ENCODE results near the gene ARHGAP31. TPM values are rescaled to one million over a fixed set of nuclear protein-coding genes. Genes with fewer than 3 reads are reported as not detected.
A peak's percentile ranks its signal among the peaks of the same experiment; 100 is the strongest.

Gene ARHGAP31
- total RNA-seq, 1 experiment from 2014 or later: 1.2 TPM

- H3K36me3 ChIP-seq (ENCODE audit: insufficient read depth, low read length): no peaks in the 10 kb centered on the region
- no peaks in the 10 kb centered on the region; the same call in 1 of the 2 replicates for H3K9me2 ChIP-seq (replicated peaks; ENCODE audit: insufficient read depth, low read length)
- peaks cover 12% of the 10 kb centered on the region for H3K4me1 ChIP-seq (ENCODE audit: low read length)
- H3K4me3 ChIP-seq (ENCODE audit: low read length): no peak overlapping the region
- DNase-seq: no peak
- H3K4me2 ChIP-seq (ENCODE audit: low read depth, low read length, poor library complexity, severe bottlenecking): no peak overlapping the region
- H2AFZ ChIP-seq (ENCODE audit: low read length): no peak overlapping the region
- H3K79me2 ChIP-seq (ENCODE audit: low read length): no peaks in the 10 kb centered on the region
- 0 out of 2 replicates have a peak, but pooled peaks cover 2% of the 10 kb centered on the region for H3K27me3 ChIP-seq (ENCODE audit: low read length)
- H3K9ac ChIP-seq (ENCODE audit: low read length): no peak overlapping the region
- no peak overlapping the region for H3K27ac ChIP-seq (ENCODE audit: low read length)
- no peaks in the 10 kb centered on the region for H3K9me3 ChIP-seq (ENCODE audit: low read length)
- no peaks in the 10 kb centered on the region for H4K20me1 ChIP-seq (ENCODE audit: insufficient read depth, low read depth, low read length)
These were observed 48.0 kb downstream of the ARHGAP31 start for GRCh38 chr3:119342176-119342575.

DNA sequence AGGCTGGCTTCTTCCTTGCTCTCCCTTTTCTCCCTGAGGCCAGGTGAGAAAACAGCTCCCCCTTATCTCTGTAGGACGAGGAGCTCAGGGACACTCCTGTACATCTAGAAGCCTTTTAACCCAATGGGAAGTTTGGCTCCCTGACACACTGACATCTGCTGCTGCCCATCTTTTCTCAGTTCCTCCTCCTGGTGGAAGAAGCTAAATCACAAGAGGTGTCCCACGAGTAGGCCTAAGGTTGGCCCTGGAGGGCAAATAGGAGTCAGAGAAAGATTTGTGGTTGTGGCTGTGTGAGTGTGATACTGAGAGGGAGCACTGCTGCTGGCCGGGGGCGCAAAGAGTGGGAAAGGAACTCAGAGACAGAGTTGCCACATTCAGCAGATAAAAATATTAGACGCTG is 49.5 kb downstream of the ARHGAP31 start:
- H4K20me1 ChIP-seq (ENCODE audit: insufficient read depth, low read depth, low read length): no peaks in the 10 kb centered on the region
- no peak overlapping the region for H3K4me3 ChIP-seq (ENCODE audit: low read length)
- H3K9me3 ChIP-seq (ENCODE audit: low read length): no peaks in the 10 kb centered on the region
- no peaks in the 10 kb centered on the region for H3K9me2 ChIP-seq (replicated peaks; ENCODE audit: insufficient read depth, low read length)
- no peak for DNase-seq
- no peak overlapping the region for H3K27ac ChIP-seq (ENCODE audit: low read length)
- H3K79me2 ChIP-seq (ENCODE audit: low read length): no peaks in the 10 kb centered on the region
- H2AFZ ChIP-seq (ENCODE audit: low read length): no peak overlapping the region
- H3K4me1 ChIP-seq (ENCODE audit: low read length): peaks cover 12% of the 10 kb centered on the region
- H3K9ac ChIP-seq (ENCODE audit: low read length): no peak overlapping the region
- no peaks in the 10 kb centered on the region for H3K27me3 ChIP-seq (ENCODE audit: low read length)
- no peak overlapping the region for H3K4me2 ChIP-seq (ENCODE audit: low read depth, low read length, poor library complexity, severe bottlenecking)
- H3K36me3 ChIP-seq (ENCODE audit: insufficient read depth, low read length): no peaks in the 10 kb centered on the region

DNA sequence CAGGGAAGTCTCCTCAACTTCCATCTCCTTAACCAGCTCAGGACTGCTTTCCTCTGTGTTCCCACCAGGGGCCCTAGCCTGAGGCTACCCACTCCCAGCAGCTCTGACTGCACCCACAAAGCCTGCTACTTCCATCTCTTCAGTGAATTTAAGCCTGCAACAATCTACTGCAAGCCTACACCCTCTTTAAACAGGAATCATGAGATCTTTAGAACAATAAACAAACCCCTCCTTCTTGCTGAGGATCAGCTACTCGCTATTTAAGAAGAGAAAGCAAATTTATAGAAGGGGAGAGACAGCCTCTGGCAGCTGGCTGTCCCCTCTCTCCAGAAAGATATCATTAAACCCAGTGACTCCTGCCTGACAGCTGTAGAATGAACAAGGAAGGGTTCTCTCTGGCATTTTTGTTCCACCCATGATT is 51.9 kb downstream of the ARHGAP31 start:
- Histone ChIP-seq H4K20me1 (ENCODE audit: insufficient read depth, low read depth, low read length) (no peaks in the 10 kb centered on the region), H3K27ac (ENCODE audit: low read length) (no peak overlapping the region), H3K36me3 (ENCODE audit: insufficient read depth, low read length) (no peaks in the 10 kb centered on the region), H3K9me3 (ENCODE audit: low read length) (no peaks in the 10 kb centered on the region), H3K79me2 (ENCODE audit: low read length) (no peaks in the 10 kb centered on the region), H3K4me1 (ENCODE audit: low read length) (no peaks in the 10 kb centered on the region), H3K27me3 (ENCODE audit: low read length) (no peaks in the 10 kb centered on the region), H2AFZ (ENCODE audit: low read length) (no peak overlapping the region), H3K9ac (ENCODE audit: low read length) (no peak overlapping the region), H3K4me3 (ENCODE audit: low read length) (no peak overlapping the region), H3K9me2 (replicated peaks; ENCODE audit: insufficient read depth, low read length) (no peaks in the 10 kb centered on the region), H3K4me2 (ENCODE audit: low read depth, low read length, poor library complexity, severe bottlenecking) (no peak overlapping the region)
- DNase-seq: no peak

GRCh38 chr3:119347036-119347435 is 52.9 kb downstream of the ARHGAP31 start:
- Histone ChIP-seq H3K27ac (ENCODE audit: low read length) (no peak overlapping the region), H3K9me3 (ENCODE audit: low read length) (no peaks in the 10 kb centered on the region), H2AFZ (ENCODE audit: low read length) (no peak overlapping the region), H3K9ac (ENCODE audit: low read length) (no peak overlapping the region), H3K9me2 (replicated peaks; ENCODE audit: insufficient read depth, low read length) (no peaks in the 10 kb centered on the region), H3K27me3 (ENCODE audit: low read length) (no peaks in the 10 kb centered on the region), H3K36me3 (ENCODE audit: insufficient read depth, low read length) (no peaks in the 10 kb centered on the region), H3K4me1 (ENCODE audit: low read length) (peaks cover 9% of the 10 kb centered on the region; the same call in 1 of the 2 replicates), H3K4me3 (ENCODE audit: low read length) (no peak overlapping the region), H3K4me2 (ENCODE audit: low read depth, low read length, poor library complexity, severe bottlenecking) (no peak overlapping the region), H3K79me2 (ENCODE audit: low read length) (no peaks in the 10 kb centered on the region), H4K20me1 (ENCODE audit: insufficient read depth, low read depth, low read length) (no peaks in the 10 kb centered on the region)
- no peak for DNase-seq

DNA sequence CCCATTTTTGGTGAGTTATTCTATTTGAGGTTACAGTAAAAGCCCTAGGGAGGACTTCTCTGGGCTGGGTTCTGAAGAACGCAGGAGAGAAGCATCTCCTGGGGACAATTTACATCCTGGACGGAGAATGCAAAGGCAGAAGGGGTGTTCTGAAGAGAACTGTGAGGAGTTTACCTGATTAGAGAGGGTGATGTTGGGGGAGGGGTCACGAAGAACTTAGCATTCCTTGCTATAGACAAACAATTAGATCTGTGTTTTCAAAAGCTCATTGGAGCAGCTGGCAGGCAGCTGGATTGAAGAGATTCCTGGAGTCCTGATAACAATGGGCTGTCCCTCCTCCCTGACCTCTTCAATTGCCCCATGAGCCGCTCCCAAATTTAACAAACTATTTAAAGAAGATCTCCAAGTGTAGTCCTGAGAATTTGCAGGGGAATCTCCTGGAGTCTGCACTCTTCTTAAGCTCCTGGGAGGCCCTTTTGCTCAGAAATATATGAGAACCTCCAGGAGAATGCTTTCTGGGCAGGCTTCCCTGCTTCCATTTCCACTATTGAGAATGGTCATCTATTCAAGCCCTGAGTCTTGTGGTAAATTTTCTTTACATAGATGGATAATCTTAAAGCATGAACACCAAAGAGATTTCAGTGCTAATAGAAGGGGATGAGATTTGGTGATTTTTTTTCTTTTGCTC is 55.3 kb downstream of the ARHGAP31 start:
- no peaks in the 10 kb centered on the region for H3K79me2 ChIP-seq (ENCODE audit: low read length)

DNA sequence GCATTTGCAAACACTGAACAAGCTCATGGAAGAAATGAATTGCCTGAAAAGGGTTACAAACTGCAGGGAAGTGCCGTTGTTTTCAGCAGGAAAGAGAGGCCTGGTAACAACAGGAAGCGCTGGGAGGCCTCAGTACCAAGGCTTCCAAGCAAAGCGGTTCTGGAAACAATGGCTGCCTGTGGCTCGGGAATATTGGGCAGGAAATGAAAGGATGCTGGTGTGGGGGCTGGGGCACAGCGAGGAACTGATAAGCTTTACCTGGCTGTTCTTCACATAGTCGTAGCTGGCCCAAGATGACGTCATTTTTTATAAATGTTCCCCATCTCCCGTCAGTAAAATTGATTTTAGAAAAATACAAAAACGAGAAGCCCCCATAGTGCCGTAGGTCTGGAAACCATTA is 55.9 kb downstream of the ARHGAP31 start:
- H3K4me2 ChIP-seq (ENCODE audit: low read depth, low read length, poor library complexity, severe bottlenecking): no peak overlapping the region
- H3K4me3 ChIP-seq (ENCODE audit: low read length): no peak overlapping the region
- H3K9me2 ChIP-seq (replicated peaks; ENCODE audit: insufficient read depth, low read length): no peaks in the 10 kb centered on the region
- H3K27me3 ChIP-seq (ENCODE audit: low read length): no peaks in the 10 kb centered on the region
- DNase-seq: no peak
- no peaks in the 10 kb centered on the region for H4K20me1 ChIP-seq (ENCODE audit: insufficient read depth, low read depth, low read length)
- no peak overlapping the region for H3K9ac ChIP-seq (ENCODE audit: low read length)
- no peak overlapping the region for H3K27ac ChIP-seq (ENCODE audit: low read length)
- H3K9me3 ChIP-seq (ENCODE audit: low read length): no peaks in the 10 kb centered on the region
- H3K36me3 ChIP-seq (ENCODE audit: insufficient read depth, low read length): no peaks in the 10 kb centered on the region
- peaks cover 14% of the 10 kb centered on the region; the same call in 1 of the 2 replicates for H3K4me1 ChIP-seq (ENCODE audit: low read length)
- no peaks in the 10 kb centered on the region for H3K79me2 ChIP-seq (ENCODE audit: low read length)
- H2AFZ ChIP-seq (ENCODE audit: low read length): no peak overlapping the region

More for the DNA sequence above, 55.3 kb downstream of the ARHGAP31 start:
- H2AFZ ChIP-seq (ENCODE audit: low read length): no peak overlapping the region
- no peak overlapping the region for H3K4me3 ChIP-seq (ENCODE audit: low read length)
- no peak overlapping the region for H3K9ac ChIP-seq (ENCODE audit: low read length)
- H3K4me1 ChIP-seq (ENCODE audit: low read length): peaks cover 14% of the 10 kb centered on the region; the same call in 1 of the 2 replicates
- H3K9me3 ChIP-seq (ENCODE audit: low read length): no peaks in the 10 kb centered on the region
- H4K20me1 ChIP-seq (ENCODE audit: insufficient read depth, low read depth, low read length): no peaks in the 10 kb centered on the region
- H3K27me3 ChIP-seq (ENCODE audit: low read length): no peaks in the 10 kb centered on the region
- no peak for DNase-seq
- H3K36me3 ChIP-seq (ENCODE audit: insufficient read depth, low read length): no peaks in the 10 kb centered on the region
- H3K27ac ChIP-seq (ENCODE audit: low read length): no peak overlapping the region
- no peaks in the 10 kb centered on the region for H3K9me2 ChIP-seq (replicated peaks; ENCODE audit: insufficient read depth, low read length)
- no peak overlapping the region for H3K4me2 ChIP-seq (ENCODE audit: low read depth, low read length, poor library complexity, severe bottlenecking)

DNA sequence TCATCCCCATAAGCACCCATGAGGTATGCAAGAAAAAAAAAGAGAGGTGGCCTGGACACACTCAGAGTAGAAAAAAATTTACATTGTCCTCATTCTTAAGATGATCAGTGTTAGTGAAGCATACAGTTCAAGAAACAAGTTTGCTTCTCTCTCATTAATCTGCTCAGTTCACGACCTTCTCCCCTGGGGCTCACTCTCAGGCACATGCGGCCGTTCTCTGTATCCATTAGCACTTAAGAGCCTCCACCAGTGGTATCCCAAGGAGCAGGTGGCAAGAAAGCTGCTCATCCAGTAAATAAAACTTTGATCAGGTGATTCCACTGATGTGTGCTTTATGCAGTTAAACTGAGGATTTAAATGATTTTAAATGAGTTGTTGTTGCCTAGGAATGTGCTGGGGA is 57.4 kb downstream of the ARHGAP31 start:
- no peaks in the 10 kb centered on the region for H3K9me3 ChIP-seq (ENCODE audit: low read length)
- no peaks in the 10 kb centered on the region for H3K9me2 ChIP-seq (replicated peaks; ENCODE audit: insufficient read depth, low read length)
- H3K4me1 ChIP-seq (ENCODE audit: low read length): peaks cover 14% of the 10 kb centered on the region; the same call in 1 of the 2 replicates
- H3K27me3 ChIP-seq (ENCODE audit: low read length): no peaks in the 10 kb centered on the region
- no peak overlapping the region for H3K4me3 ChIP-seq (ENCODE audit: low read length)
- no peak for DNase-seq
- no peaks in the 10 kb centered on the region for H4K20me1 ChIP-seq (ENCODE audit: insufficient read depth, low read depth, low read length)
- H3K4me2 ChIP-seq (ENCODE audit: low read depth, low read length, poor library complexity, severe bottlenecking): no peak overlapping the region
- H3K79me2 ChIP-seq (ENCODE audit: low read length): no peaks in the 10 kb centered on the region
- H3K27ac ChIP-seq (ENCODE audit: low read length): no peak overlapping the region
- no peaks in the 10 kb centered on the region for H3K36me3 ChIP-seq (ENCODE audit: insufficient read depth, low read length)
- H2AFZ ChIP-seq (ENCODE audit: low read length): no peak overlapping the region
- H3K9ac ChIP-seq (ENCODE audit: low read length): no peak overlapping the region

GRCh38 chr3:119352034-119352609 is 57.9 kb downstream of the ARHGAP31 start:
- peaks cover 14% of the 10 kb centered on the region; the same call in 1 of the 2 replicates for H3K4me1 ChIP-seq (ENCODE audit: low read length)
- no peaks in the 10 kb centered on the region for H3K9me2 ChIP-seq (replicated peaks; ENCODE audit: insufficient read depth, low read length)
- no peaks in the 10 kb centered on the region for H3K79me2 ChIP-seq (ENCODE audit: low read length)
- no peak overlapping the region for H3K4me3 ChIP-seq (ENCODE audit: low read length)
- no peak overlapping the region for H2AFZ ChIP-seq (ENCODE audit: low read length)
- H3K27ac ChIP-seq (ENCODE audit: low read length): no peak overlapping the region
- H3K27me3 ChIP-seq (ENCODE audit: low read length): no peaks in the 10 kb centered on the region
- H3K9ac ChIP-seq (ENCODE audit: low read length): no peak overlapping the region
- peak; percentile 52 for DNase-seq
- no peaks in the 10 kb centered on the region for H4K20me1 ChIP-seq (ENCODE audit: insufficient read depth, low read depth, low read length)
- no peak overlapping the region for H3K4me2 ChIP-seq (ENCODE audit: low read depth, low read length, poor library complexity, severe bottlenecking)
- no peaks in the 10 kb centered on the region for H3K9me3 ChIP-seq (ENCODE audit: low read length)
- no peaks in the 10 kb centered on the region for H3K36me3 ChIP-seq (ENCODE audit: insufficient read depth, low read length)
